Subcutaneous adipose tissue (tissue), 4 donors: ENCODE measurements around the gene EXOC4. TPM values are rescaled to one million over a fixed set of nuclear protein-coding genes. Genes with fewer than 3 reads are reported as not detected.

Experiments
- CTCF ChIP-seq: fragments of 450-650 bp; IDR thresholded peaks from one replicate; pipeline ENCODE4 v1.5.1; 2016; ENCODE audit warnings: low read depth, mild to moderate bottlenecking, control low read depth, antibody characterized with exemption, moderate library complexity
- total RNA-seq, 4 donors: library from RNA; depleted of rRNA; stranded (reverse); fragments of >200 nt; gene quantifications; one replicate each; pipeline ENCODE4 v1.1.0, GENCODE V29; 2016

EXOC4 gene
- total RNA-seq, 4 donors from 2014 or later, result 62.9 to 84.3 (median 77.3) TPM

GRCh38 chr7:133642907-133643306 is 390.0 kb downstream of the EXOC4 start:
- no peak for TF ChIP-seq CTCF

- TF ChIP-seq CTCF, result no peak
Observed at GRCh38 chr7:133645884-133646391, 393.1 kb downstream of the EXOC4 start.

DNA sequence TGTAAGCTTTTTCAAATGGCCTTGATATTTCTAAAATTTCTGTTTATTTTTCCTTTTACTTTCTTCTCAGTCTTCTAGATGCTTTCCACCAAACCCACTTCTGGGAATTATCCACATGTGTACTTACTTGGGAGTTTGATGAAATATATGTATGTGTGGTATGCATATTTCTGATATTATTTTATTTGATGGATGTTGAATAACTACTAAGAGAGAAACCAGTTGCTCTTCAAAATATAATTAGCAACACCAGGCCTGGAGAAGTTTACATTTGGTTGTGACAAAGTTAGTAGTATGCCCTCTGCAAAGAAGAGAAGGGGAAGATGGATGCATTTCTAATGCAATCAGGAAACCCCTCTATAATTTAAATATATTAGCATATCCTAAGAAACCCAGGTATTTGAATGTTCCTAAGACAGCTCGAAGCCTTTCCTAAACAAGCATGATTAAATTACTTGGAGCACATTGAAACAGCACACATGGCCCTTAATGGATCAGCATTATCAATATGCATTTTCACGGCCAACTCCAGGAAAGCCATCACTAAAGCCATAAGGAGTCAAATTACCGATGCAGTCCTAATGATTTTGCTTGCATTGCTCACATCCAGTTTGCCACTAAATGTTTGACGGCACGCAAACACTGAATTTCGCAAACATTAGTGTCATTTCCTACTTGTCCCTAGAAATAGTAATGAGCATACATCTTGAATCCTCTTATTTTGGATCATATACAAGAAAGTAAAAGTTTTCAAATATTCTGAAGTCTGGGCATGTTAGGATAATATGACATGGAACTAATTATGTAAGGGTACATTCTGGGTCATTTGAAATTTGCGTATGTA is 393.8 kb downstream of the EXOC4 start:
- no peak for TF ChIP-seq CTCF

GRCh38 chr7:133649593-133649992 is 396.7 kb downstream of the EXOC4 start:
- no peak for TF ChIP-seq CTCF

DNA sequence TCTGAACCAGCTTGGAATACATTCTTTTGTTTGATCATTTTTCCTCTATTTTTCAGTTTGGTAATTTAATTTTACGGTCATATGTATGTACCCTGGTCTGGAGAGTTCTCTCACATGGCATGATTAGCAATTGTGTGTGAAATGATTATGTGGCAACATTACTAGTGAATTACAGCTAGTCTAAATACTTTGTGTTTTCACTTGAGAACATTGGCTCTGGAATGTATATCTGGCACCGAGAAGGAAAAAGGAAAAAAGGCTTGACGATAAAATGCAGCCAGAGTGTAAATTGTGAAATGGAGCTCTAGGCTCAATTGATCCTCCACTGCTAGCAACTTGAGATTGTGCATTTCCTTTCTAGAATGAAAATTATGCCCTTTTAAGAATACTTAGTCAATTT is 397.2 kb downstream of the EXOC4 start:
- TF ChIP-seq CTCF, result no peak

DNA sequence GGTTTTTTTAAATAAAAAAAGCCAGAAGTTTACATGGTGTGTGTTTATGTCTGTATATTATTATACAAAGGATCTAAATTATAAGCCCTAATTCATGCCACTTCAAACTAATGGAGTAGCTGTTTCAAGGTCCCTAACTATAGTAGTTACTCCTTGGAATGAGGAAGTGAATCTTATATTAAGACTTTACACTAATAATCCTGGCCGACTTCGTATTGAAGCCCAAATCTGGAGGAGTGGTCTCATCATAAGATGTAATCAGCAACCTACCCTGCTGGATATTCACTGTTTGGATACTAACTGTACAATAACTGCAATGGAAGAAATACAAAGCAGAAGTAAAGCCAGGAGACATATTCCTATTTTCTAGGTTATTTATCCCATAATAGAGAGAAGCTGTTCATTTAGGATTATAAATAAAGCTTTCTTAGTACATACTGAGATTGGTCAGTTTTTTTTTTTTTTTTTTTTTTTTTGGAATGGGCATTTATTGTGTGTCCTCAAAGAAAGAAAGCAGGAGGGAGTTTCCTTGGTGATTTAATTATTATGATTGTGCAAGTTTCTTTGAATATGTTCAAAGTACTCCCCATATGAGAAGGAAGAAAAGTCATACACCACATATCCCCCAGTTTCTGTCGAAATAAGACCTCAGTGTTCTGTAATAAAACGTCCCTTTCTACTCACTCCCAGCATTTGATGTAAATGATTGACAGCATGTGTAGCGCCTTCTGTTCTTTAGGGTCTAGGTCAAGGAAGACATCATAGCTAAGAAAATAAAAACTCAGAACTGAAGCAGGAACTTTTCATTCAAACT is 397.8 kb downstream of the EXOC4 start:
- TF ChIP-seq CTCF, result no peak

GRCh38 chr7:133652547-133652946 is 399.7 kb downstream of the EXOC4 start:
- no peak for TF ChIP-seq CTCF
